HUDEP-2 (cell line): ENCODE data around the gene DCST1.
A peak's percentile ranks its signal among the peaks of the same experiment; 100 is the strongest.

Experiments used
- DNase-seq, 76 experiments: peaks; one replicate each; lab custom pipeline; 2025; ENCODE audit not compliant: unreplicated experiment in 76 of 76; lab: John Stamatoyannopoulos, UW

DCST1 gene

GRCh38 chr1:155049651-155050559 is 16.3 kb downstream of the DCST1 start:
- peak in 3 of 76 experiments; percentile 31 to 39 (median 38) for DNase-seq

- DNase-seq: peak in 72 of 76 experiments; percentile 15 to 89 (median 69)
Observed at GRCh38 chr1:155050560-155051341, 17.1 kb downstream of the DCST1 start, which contains the start of gene ADAM15. Gene ADAM15, plus strand, starts transcription at chr1:155051316. Its CDS starts 71 bp downstream, at chr1:155051387.

- no peak for DNase-seq
Observed at GRCh38 chr1:155051342-155051776, 17.7 kb downstream of the DCST1 start.

DNA sequence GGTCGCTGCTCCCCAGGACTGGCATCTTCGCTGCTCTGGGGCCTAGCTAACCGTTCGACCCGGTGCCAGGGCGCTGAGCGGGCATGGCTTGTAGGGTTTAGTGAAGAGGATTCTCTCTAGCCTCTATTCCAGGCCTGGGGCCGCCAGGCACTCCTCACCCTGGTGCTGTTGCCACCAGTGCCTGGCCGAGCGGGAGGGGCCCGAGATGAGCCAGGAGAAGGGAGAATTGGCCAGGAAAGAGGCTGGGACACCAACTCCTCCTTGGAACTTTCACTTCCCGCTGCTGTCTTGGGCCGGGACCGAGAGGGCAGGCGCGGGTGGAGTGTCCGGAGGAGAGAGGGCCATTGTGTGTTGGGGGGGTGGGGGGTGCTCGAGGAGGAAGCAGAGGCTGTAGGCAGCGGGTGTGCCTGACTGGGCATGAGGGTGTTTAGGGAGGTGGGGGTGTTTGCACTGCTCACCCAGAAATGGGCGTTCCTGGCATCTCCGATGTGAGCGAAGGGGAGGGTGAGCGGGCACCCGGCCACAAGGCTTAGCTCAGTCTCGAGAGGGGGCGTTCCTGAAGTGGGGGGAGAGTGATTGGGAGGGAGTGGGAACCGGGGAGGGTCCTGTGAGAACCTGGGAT is 18.3 kb downstream of the DCST1 start:
- peak in 64 of 76 experiments; percentile 12 to 77 (median 47) for DNase-seq

DNA sequence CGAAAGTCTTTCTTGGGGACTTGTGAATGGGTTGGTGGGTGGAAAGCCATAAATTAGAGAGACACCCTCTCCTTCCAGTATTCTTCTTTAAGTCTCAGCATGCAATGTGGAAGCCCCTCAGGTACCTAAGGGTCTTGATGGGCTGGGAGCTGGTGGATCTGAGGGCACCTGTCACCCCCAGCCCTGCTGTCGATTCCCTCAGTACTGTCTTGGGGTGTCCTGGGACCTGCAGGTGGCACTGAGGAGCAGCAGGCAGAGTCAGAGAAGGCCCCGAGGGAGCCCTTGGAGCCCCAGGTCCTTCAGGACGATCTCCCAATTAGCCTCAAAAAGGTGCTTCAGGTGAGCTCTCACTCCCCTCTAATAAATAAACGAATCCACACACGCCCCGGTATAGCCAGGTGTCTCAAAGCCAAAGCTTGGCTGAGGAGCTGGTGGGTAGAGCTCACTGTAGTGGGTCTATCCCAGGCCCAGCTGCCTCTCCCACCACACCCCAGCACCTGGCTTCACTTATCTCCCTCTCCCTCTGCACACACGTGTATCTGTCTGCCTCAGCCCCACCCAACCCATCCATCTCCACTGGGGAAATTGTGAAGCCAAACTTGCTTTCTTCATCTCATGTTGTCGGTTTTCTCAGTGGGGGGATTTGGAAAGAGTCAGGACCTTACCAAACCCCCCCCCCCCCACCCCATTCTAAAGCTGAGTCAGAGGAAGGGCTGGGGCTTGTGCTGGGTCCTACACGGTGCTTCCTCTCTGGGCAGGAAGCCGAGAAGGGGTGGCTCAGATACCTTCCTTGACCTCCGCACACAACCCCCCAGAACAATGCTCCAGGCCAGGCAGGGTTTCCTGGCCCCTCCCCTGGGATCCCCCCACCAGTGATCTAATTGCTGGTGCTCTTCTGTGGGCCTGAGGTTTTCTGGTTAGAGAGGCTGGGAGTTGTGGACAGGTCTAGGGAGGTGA is 19.1 kb downstream of the DCST1 start:
- peak in 30 of 76 experiments; percentile 6 to 40 (median 21) for DNase-seq

- no peak for DNase-seq
Observed at GRCh38 chr1:155053531-155054105, 20.0 kb downstream of the DCST1 start.

DNA sequence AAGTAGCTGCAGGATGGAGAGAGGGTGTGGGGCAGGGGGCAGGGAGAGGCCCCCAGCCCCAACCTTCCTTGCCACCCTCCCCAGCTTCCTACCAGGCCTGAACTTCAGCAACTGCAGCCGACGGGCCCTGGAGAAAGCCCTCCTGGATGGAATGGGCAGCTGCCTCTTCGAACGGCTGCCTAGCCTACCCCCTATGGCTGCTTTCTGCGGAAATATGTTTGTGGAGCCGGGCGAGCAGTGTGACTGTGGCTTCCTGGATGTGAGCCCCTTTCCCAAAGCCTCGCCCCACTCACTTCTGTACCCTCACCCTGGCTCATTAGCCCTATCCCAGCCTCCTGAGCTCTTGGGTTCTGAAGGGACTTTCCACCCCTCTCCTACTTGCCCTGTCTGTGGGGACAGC is 23.5 kb downstream of the DCST1 start:
- DNase-seq: no peak

DNA sequence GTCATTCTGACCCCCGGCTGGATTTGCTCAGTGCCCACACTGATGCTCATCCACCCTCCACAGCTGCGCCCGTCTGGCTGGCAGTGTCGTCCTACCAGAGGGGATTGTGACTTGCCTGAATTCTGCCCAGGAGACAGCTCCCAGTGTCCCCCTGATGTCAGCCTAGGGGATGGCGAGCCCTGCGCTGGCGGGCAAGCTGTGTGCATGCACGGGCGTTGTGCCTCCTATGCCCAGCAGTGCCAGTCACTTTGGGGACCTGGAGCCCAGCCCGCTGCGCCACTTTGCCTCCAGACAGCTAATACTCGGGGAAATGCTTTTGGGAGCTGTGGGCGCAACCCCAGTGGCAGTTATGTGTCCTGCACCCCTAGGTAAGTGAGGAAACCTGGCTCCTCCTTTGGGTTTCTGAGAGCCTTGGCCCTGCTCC is 24.2 kb downstream of the DCST1 start:
- no peak for DNase-seq

DNA sequence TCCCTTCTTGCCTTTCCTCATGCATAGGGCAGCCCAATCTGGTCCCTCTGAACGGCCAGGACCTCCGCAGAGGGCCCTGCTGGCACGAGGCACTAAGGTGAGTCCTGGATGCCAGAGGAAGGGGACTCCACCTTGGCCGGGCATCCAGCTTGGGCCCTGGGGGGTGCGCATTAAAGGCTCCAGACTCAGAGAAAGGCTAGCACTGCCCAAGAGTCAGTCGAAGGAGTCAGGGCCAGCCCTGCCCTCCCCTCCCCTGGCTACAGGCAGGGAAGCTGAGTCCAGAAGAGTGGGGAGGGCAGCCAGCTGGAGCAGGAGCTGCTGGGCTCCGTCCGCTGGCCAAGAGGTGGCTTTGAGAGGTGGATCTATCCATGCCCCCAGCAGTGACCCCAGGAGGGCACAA is 27.1 kb downstream of the DCST1 start:
- DNase-seq: no peak

DNA sequence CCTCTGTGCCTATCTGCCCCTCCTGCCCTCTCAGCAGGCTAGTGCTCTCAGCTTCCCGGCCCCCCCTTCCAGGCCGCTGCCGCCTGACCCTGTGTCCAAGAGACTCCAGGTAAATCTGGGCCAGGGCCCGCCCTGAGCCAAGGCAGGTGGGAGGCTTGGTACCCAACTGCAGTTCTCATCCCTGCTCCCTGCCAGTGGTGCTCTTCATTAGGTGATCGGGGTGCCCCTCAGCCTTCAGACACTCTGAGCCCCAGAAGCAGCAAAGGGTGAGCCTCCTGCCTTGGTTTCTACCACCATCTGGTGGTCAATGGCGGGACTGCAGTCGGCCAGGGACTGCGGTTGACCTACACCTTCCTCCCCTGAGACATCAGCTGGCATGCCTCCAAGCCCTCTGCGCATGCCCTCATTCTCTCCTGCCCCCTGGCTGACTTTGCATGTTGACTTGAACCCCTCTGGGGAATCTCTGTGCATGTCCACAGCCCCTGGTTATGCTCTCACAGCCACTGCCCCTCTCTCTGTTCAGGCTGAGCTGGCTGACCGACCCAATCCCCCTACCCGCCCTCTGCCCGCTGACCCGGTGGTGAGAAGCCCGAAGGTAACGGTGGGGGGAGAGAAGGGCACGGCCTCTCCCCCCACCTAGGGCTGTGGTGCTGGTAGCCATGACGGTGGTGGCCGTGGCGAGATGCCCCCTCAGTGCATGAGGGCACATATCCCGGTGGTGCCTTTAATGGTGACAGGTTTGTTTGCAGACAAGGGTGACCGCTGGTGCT is 27.9 kb downstream of the DCST1 start:
- DNase-seq: peak in 74 of 76 experiments; percentile 21 to 95 (median 82)

GRCh38 chr1:155062151-155062686 is 28.6 kb downstream of the DCST1 start:
- DNase-seq: no peak

DNA sequence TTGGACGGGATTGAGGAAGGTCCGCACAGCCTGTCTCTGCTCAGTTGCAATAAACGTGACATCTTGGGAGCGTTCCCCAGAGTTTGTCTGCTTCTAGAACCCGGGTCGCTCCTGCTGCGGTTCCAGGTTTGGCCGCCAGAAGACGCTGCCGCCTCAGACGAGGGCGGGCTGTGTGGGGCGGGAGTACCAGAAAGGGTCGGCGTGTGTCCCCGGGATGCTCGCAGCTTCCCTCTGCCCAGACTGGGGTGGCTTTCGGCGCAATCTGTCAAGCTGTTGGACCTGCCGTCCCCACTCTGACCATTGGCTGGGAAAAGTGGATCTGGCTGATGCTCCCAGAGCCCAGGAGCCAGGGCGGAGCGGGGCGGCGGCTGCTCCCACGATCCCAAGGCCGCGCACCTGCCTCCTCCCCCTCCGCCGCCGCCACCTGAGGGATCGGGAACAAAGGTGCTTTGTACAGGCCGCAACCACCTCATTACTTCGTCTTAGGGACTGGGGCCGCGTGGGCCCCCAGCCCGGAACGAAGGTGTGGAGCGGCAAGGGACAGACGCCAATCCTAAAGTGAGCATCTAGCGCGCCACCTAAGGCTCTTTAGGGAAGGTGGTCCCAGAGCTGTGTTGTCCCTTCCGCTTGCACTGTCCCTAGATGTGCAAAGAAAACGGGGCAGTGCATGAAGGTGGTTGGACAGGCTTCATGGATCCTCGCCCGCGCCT is 29.2 kb downstream of the DCST1 start:
- peak in 55 of 76 experiments; percentile 4 to 70 (median 45) for DNase-seq

DNA sequence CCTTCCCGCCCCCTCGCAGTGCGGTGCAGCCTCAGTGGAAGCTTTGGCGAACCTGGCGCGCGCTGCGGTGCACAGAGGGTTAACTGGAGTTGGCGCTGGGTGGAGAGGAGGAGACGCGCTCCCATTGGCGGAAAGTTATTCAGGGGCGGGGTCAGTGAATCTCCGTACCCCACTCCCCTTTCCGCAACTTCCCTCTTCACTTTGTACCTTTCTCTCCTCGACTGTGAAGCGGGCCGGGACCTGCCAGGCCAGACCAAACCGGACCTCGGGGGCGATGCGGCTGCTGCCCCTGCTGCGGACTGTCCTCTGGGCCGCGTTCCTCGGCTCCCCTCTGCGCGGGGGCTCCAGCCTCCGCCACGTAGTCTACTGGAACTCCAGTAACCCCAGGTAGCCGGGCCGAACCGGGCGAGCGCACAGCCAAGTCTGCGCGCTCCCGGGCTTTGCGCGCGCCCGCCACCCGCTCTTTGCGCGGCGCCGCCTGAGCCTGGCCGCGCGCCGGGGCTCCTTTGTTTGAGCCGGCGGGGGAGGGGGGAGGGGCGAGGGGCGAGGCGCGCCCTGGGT is 30.0 kb downstream of the DCST1 start, which contains the start of gene EFNA4:
TSS of gene EFNA4 (plus strand) at position 191 of the 561 bp plus-strand sequence. CDS start at position 275, 84 bp downstream.
- DNase-seq: peak in 68 of 76 experiments; percentile 12 to 78 (median 62)

- peak in 1 of 76 experiments; percentile 9 for DNase-seq
Observed at GRCh38 chr1:155064111-155064831, 30.6 kb downstream of the DCST1 start.

GRCh38 chr1:155064832-155065429 is 31.3 kb downstream of the DCST1 start:
- DNase-seq: no peak

- no peak for DNase-seq
Observed at GRCh38 chr1:155066777-155067176, 33.2 kb downstream of the DCST1 start.
